ENCODE data around the gene POP5. TPM values are rescaled to one million over a fixed set of nuclear protein-coding genes. Genes with fewer than 3 reads are reported as not detected.

The POP5 gene
- total and polyA plus RNA-seq, 2 of the 4 experiments (the other 2 are of a cell fraction) = 69.5 to 99.4 TPM

DNA sequence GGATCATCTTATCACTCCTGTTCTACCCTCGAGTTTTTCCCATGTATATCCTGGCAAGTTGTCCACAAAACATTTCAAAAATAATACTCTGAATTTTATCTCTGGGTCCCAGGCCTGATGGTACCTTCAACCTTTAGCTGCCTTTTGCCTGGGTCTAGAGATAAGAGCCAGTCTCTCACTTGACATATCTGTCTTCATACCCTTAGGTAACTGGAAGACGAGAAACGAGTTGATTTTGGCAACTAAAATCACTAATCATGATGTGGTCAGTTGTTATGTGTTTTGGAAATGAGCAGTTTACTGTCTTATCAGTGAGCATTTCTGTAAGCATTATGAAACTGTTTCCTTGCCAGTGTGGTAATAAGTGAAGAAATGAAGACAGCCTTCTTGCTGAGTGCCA, 40.8 kb downstream of the POP5 start:
- H3K14ac ChIP-seq (replicated peaks; ENCODE audit: low read depth, low read length) = no peak overlapping the region
- H3K4ac ChIP-seq (ENCODE audit: low read depth, low read length) = no peak overlapping the region
- POLR2A ChIA-PET (ENCODE audit: unreplicated experiment) = no interaction called here
- no peak overlapping the region for H2AFZ ChIP-seq (replicated peaks; ENCODE audit: low read length, poor library complexity)
- intact Hi-C loops (cut with micrococcal nuclease) = no loop called here
- in situ Hi-C loops (cut with MboI; ENCODE audit: low sequenced_read_pairs) = no loop called here
- no peak overlapping the region for H2BK5ac ChIP-seq (ENCODE audit: low read depth, low read length, poor library complexity, severe bottlenecking)
- WGBS, 2 experiments (ENCODE audit: extremely low coverage in 2 of 2, insufficient read length in 1 of 2) = no CpG with 5 or more reads among the region's 3 CpGs
- no peak overlapping the region for H3K23ac ChIP-seq (ENCODE audit: low read depth, low read length)
- BruUV-seq (replicated peaks) = no TSS peak
- ATAC-seq (ENCODE audit: low read depth) = peak; percentile 30; the same call in 1 of the 2 replicates
- no peak overlapping the region for H3K27ac ChIP-seq (ENCODE audit: insufficient read depth, low read length)
- H3K9ac ChIP-seq (ENCODE audit: low read depth, low read length) = no peak overlapping the region
- H3K27me3 ChIP-seq (ENCODE audit: control insufficient read depth, insufficient read depth, low read length) = no peaks in the 10 kb centered on the region
- no peak overlapping the region; the same call in 1 of the 2 replicates for H3K4me2 ChIP-seq (ENCODE audit: low read depth, low read length)
- no peak overlapping the region for H4K8ac ChIP-seq (ENCODE audit: low read depth in 2 of 2, low read length in 2 of 2)
- H3K4me1 ChIP-seq (ENCODE audit: control insufficient read depth, insufficient read depth, low read length) = peaks cover 9% of the 10 kb centered on the region; the same call in 1 of the 2 replicates
- dilution Hi-C loops (cut with HindIII; ENCODE audit: low sequenced_read_pairs, unreplicated experiment) = no loop called here
- no peak overlapping the region for H4K5ac ChIP-seq (ENCODE audit: low read depth, low read length)
- CTCF ChIA-PET = no interaction called here
- TF ChIP-seq CEBPB (IDR thresholded peaks at IDR 0.05; ENCODE audit: low read depth, low read length) (peak; percentile 38; the same call in 1 of the 2 replicates), NFE2L2 (IDR thresholded peaks at IDR 0.05; ENCODE audit: low read depth, low read length) (no peak)
- H4K91ac ChIP-seq (ENCODE audit: insufficient read depth, low read depth, low read length) = no peak overlapping the region
- H3K79me1 ChIP-seq (ENCODE audit: low read depth in 1 of 2, low read length in 2 of 2) = peaks cover 17 to 77% of the 10 kb centered on the region in 2 experiments
- H3K9me1 ChIP-seq (ENCODE audit: insufficient read depth, low read length) = peaks cover 28% of the 10 kb centered on the region
- H3K56ac ChIP-seq (ENCODE audit: extremely low read depth, insufficient read depth, low read length) = no peak overlapping the region
- H3K9me3 ChIP-seq (ENCODE audit: control insufficient read depth, insufficient read depth, low read length) = no peaks in the 10 kb centered on the region
- peaks cover 6% of the 10 kb centered on the region for H3K36me3 ChIP-seq (ENCODE audit: control insufficient read depth, insufficient read depth, low read length)
- H3K4me3 ChIP-seq (ENCODE audit: insufficient read depth, low read depth, low read length) = no peak overlapping the region
- H3K18ac ChIP-seq (ENCODE audit: low read depth, low read length) = no peak overlapping the region
- H2AK9ac ChIP-seq (replicated peaks; ENCODE audit: low read depth, low read length, poor library complexity) = no peak overlapping the region
- peak; percentile 45 for DNase-seq
- peaks cover 89% of the 10 kb centered on the region for H4K20me1 ChIP-seq (ENCODE audit: insufficient read depth, low read length)
- no peak overlapping the region for H2BK15ac ChIP-seq (ENCODE audit: low read depth, low read length)
- no peak overlapping the region for H2BK20ac ChIP-seq (ENCODE audit: low read depth, low read length)
- no peak overlapping the region for H2AK5ac ChIP-seq (ENCODE audit: low read depth, low read length)
- no peak overlapping the region for H2BK120ac ChIP-seq (ENCODE audit: low read depth, low read length)

Measured in IMR-90 (cell line).